Neural cell (in vitro differentiated cells): ENCODE results near the gene ABCA10. TPM values are rescaled to one million over a fixed set of nuclear protein-coding genes. Genes with fewer than 3 reads are reported as not detected.

ENCODE experiments used
- H2AFZ ChIP-seq: fragments of 200-600, 300-800 bp; sonication (generic), shearing (Covaris generic); 2 replicates; pipeline ENCODE4 v1.6.0; 2014; ENCODE audit warnings: low read depth, mild to moderate bottlenecking, antibody characterized with exemption, low read length, moderate library complexity
- H3F3A ChIP-seq: fragments of 200-600 bp; shearing (Covaris generic); 2 replicates; pipeline ENCODE4 v1.6.1; 2016; ENCODE audit warnings: mild to moderate bottlenecking, moderate library complexity, mixed read lengths, antibody characterized with exemption, low read length; ENCODE audit not compliant: insufficient read depth, poor library complexity, severe bottlenecking
- H3K27ac ChIP-seq: fragments of 200-600, 300-800 bp; sonication (generic), shearing (Covaris generic); 2 replicates; pipeline ENCODE4 v1.5.1; 2014; ENCODE audit warnings: mild to moderate bottlenecking, low read length, moderate library complexity
- H3K27me3 ChIP-seq: fragments of 300-800, 200-600 bp; sonication (generic), shearing (Covaris generic); 2 replicates; pipeline ENCODE4 v1.6.0; 2014; ENCODE audit warnings: mild to moderate bottlenecking, low read depth, low read length, moderate library complexity; ENCODE audit not compliant: insufficient read depth
- H3K36me3 ChIP-seq: fragments of 300-800, 200-600 bp; sonication (generic), shearing (Covaris generic); 2 replicates; pipeline ENCODE4 v1.5.1; 2014; ENCODE audit warnings: mild to moderate bottlenecking, antibody characterized with exemption, low read length, moderate library complexity; ENCODE audit not compliant: insufficient read depth
- H3K4me2 ChIP-seq: fragments of 300-800, 200-600 bp; sonication (generic), shearing (Covaris generic); 2 replicates; pipeline ENCODE4 v1.6.0; 2014; ENCODE audit warnings: mild to moderate bottlenecking, low read length
- H3K4me3 ChIP-seq: fragments of 300-800, 200-600 bp; sonication (generic), shearing (Covaris generic); 2 replicates; pipeline ENCODE4 v1.5.1; 2014; ENCODE audit warnings: mild to moderate bottlenecking, low read length, moderate library complexity
- H3K79me2 ChIP-seq: fragments of 200-600 bp; shearing (Covaris generic); replicated peaks from 2 replicates; pipeline ENCODE4 v1.6.0; 2014; ENCODE audit warnings: mild to moderate bottlenecking, low read length, moderate library complexity; ENCODE audit not compliant: insufficient read depth
- H3K9ac ChIP-seq: fragments of 300-800, 200-600 bp; sonication (generic), shearing (Covaris generic); 2 replicates; pipeline ENCODE4 v1.6.1; 2016; ENCODE audit warnings: mild to moderate bottlenecking, low read length, mixed read lengths
- H3K9me2 ChIP-seq: fragments of 200-600 bp; shearing (Covaris generic); 2 replicates; pipeline ENCODE4 v1.6.1; 2016; ENCODE audit warnings: mild to moderate bottlenecking, low read length, mixed read lengths; ENCODE audit not compliant: insufficient read depth
- H3K9me3 ChIP-seq: fragments of 200-600, 300-800 bp; sonication (generic), shearing (Covaris generic); 2 replicates; pipeline ENCODE4 v1.6.1; 2016; ENCODE audit warnings: mild to moderate bottlenecking, mixed run types, low read length, moderate library complexity, mixed read lengths
- H4K20me1 ChIP-seq: fragments of 200-600 bp; shearing (Covaris generic); 2 replicates; pipeline ENCODE4 v1.6.1; 2016; ENCODE audit warnings: mild to moderate bottlenecking, mixed run types; ENCODE audit not compliant: insufficient read depth
- EP300 ChIP-seq: fragments of 450-650 bp; conservative IDR thresholded peaks from 2 replicates; pipeline ENCODE4 v1.6.1; 2014; ENCODE audit warnings: antibody characterized with exemption, mild to moderate bottlenecking, moderate library complexity; ENCODE audit not compliant: poor library complexity, severe bottlenecking
- EZH2 ChIP-seq: fragments of 200-600, 300-800 bp; shearing (Covaris generic), sonication (generic); IDR thresholded peaks from 2 replicates; pipeline ENCODE4 v1.6.1; 2014; ENCODE audit warnings: antibody characterized with exemption, low read length, borderline replicate concordance, mild to moderate bottlenecking; ENCODE audit not compliant: insufficient read depth, poor library complexity, severe bottlenecking
- MXI1 ChIP-seq: fragments of 450-650 bp; conservative IDR thresholded peaks from 2 replicates; pipeline ENCODE4 v1.6.1; 2014; ENCODE audit warnings: antibody characterized with exemption, mild to moderate bottlenecking; ENCODE audit not compliant: poor library complexity, severe bottlenecking
- POLR2AphosphoS5 ChIP-seq: IDR thresholded peaks from 2 replicates; pipeline ENCODE4 v1.6.1; 2012
- RAD21 ChIP-seq: fragments of 450-650 bp; conservative IDR thresholded peaks from 2 replicates; pipeline ENCODE4 v1.6.1; 2014; ENCODE audit warnings: antibody characterized with exemption, mild to moderate bottlenecking, moderate library complexity
- REST ChIP-seq: IDR thresholded peaks from 2 replicates; pipeline ENCODE4 v1.6.1; 2012; ENCODE audit warnings: borderline replicate concordance
- SMC3 ChIP-seq: fragments of 450-650 bp; conservative IDR thresholded peaks from 2 replicates; pipeline ENCODE4 v1.6.1; 2014; ENCODE audit warnings: antibody characterized with exemption, mild to moderate bottlenecking, moderate library complexity; ENCODE audit not compliant: poor library complexity
- TAF1 ChIP-seq: IDR thresholded peaks from 2 replicates; pipeline ENCODE4 v1.6.1; 2012; ENCODE audit warnings: low read depth
- polyA plus RNA-seq: library from polyadenylated mRNA; depleted of rRNA; stranded (reverse); fragments of >200 nt; gene quantifications from 2 replicates; pipeline ENCODE4 v1.2.3, GENCODE V29; 2014
- TF ChIP-seq, protein P1 (sequence below): fragments of 450-650 bp; IDR thresholded peaks from 2 replicates; pipeline ENCODE4 v1.5.1; 2014; ENCODE audit warnings: antibody characterized with exemption, mild to moderate bottlenecking, moderate library complexity; ENCODE audit not compliant: poor library complexity, severe bottlenecking

ABCA10 gene
- polyA plus RNA-seq, 1 donor from 2014 or later, result 15.3 TPM

- no peak overlapping the region for H3K4me3 ChIP-seq
- H3K36me3 ChIP-seq, result no peaks in the 10 kb centered on the region
- H3K27ac ChIP-seq, result no peak overlapping the region
- no peak overlapping the region for H3K9ac ChIP-seq
- H3K79me2 ChIP-seq, result no peaks in the 10 kb centered on the region
- TF ChIP-seq, protein P1, sequence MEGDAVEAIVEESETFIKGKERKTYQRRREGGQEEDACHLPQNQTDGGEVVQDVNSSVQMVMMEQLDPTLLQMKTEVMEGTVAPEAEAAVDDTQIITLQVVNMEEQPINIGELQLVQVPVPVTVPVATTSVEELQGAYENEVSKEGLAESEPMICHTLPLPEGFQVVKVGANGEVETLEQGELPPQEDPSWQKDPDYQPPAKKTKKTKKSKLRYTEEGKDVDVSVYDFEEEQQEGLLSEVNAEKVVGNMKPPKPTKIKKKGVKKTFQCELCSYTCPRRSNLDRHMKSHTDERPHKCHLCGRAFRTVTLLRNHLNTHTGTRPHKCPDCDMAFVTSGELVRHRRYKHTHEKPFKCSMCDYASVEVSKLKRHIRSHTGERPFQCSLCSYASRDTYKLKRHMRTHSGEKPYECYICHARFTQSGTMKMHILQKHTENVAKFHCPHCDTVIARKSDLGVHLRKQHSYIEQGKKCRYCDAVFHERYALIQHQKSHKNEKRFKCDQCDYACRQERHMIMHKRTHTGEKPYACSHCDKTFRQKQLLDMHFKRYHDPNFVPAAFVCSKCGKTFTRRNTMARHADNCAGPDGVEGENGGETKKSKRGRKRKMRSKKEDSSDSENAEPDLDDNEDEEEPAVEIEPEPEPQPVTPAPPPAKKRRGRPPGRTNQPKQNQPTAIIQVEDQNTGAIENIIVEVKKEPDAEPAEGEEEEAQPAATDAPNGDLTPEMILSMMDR, result no peak
- TF ChIP-seq MXI1 (no peak), RAD21 (no peak), REST (no peak), EP300 (no peak), POLR2AphosphoS5 (no peak), TAF1 (no peak), EZH2 (no peak), SMC3 (no peak)
- H3F3A ChIP-seq, result no peaks in the 10 kb centered on the region
- H4K20me1 ChIP-seq, result no peaks in the 10 kb centered on the region
- H2AFZ ChIP-seq, result no peak overlapping the region
- H3K9me3 ChIP-seq, result no peaks in the 10 kb centered on the region
- no peaks in the 10 kb centered on the region for H3K9me2 ChIP-seq
- no peaks in the 10 kb centered on the region for H3K27me3 ChIP-seq
- H3K4me2 ChIP-seq, result no peak overlapping the region
Measured at GRCh38 chr17:69122065-69122464, 106.6 kb downstream of the ABCA10 start.

- H3K4me2 ChIP-seq, result no peak overlapping the region
- H3K27me3 ChIP-seq, result no peaks in the 10 kb centered on the region
- H4K20me1 ChIP-seq, result no peaks in the 10 kb centered on the region
- no peak overlapping the region for H3K4me3 ChIP-seq
- H3K9ac ChIP-seq, result no peak overlapping the region
- TF ChIP-seq EP300, result no peak
- no peak for TF ChIP-seq EZH2
- no peak for TF ChIP-seq TAF1
- TF ChIP-seq MXI1, result no peak
- TF ChIP-seq SMC3, result no peak
- no peak for TF ChIP-seq REST
- TF ChIP-seq RAD21, result no peak
- no peak for TF ChIP-seq POLR2AphosphoS5
- TF ChIP-seq, protein P1, result no peak
- H3K27ac ChIP-seq, result no peak overlapping the region
- H3F3A ChIP-seq, result no peaks in the 10 kb centered on the region
- H2AFZ ChIP-seq, result no peak overlapping the region
- H3K9me2 ChIP-seq, result no peaks in the 10 kb centered on the region
- no peaks in the 10 kb centered on the region for H3K9me3 ChIP-seq
- H3K36me3 ChIP-seq, result no peaks in the 10 kb centered on the region
- H3K79me2 ChIP-seq, result no peaks in the 10 kb centered on the region
Measured at GRCh38 chr17:69117855-69118784, 110.5 kb downstream of the ABCA10 start.
